Panc1 (cell line): Measurements from ENCODE around the gene SMIM17.

Source experiments
- POLR2AphosphoS5 ChIP-seq: IDR thresholded peaks from 2 replicates; pipeline ENCODE4 v1.6.1; 2012; ENCODE audit warnings: mild to moderate bottlenecking, low read depth, low read length, moderate library complexity
- REST ChIP-seq, 2 experiments: IDR thresholded peaks; 2 replicates each; pipeline ENCODE4 v1.6.1; 2011 to 2012; ENCODE audit warnings: low read depth in 2 of 2, control low read depth in 1 of 2, low read length in 1 of 2, mild to moderate bottlenecking in 1 of 2, moderate library complexity in 1 of 2; ENCODE audit not compliant: insufficient read depth in 1 of 2
- SIN3A ChIP-seq: IDR thresholded peaks from 2 replicates; pipeline ENCODE4 v1.6.1; 2012; ENCODE audit warnings: low read depth, mild to moderate bottlenecking, low read length, moderate library complexity, borderline replicate concordance; ENCODE audit not compliant: insufficient read depth
- TCF7L2 ChIP-seq: IDR thresholded peaks from 2 replicates; pipeline ENCODE4 v1.6.1; 2011; ENCODE audit warnings: mild to moderate bottlenecking, low read depth, low read length, inconsistent platforms
- TF ChIP-seq, protein P1 (sequence below): fragments of 450-650 bp; IDR thresholded peaks from 2 replicates; pipeline ENCODE4 v1.5.1; 2017; ENCODE audit warnings: mild to moderate bottlenecking

DNA sequence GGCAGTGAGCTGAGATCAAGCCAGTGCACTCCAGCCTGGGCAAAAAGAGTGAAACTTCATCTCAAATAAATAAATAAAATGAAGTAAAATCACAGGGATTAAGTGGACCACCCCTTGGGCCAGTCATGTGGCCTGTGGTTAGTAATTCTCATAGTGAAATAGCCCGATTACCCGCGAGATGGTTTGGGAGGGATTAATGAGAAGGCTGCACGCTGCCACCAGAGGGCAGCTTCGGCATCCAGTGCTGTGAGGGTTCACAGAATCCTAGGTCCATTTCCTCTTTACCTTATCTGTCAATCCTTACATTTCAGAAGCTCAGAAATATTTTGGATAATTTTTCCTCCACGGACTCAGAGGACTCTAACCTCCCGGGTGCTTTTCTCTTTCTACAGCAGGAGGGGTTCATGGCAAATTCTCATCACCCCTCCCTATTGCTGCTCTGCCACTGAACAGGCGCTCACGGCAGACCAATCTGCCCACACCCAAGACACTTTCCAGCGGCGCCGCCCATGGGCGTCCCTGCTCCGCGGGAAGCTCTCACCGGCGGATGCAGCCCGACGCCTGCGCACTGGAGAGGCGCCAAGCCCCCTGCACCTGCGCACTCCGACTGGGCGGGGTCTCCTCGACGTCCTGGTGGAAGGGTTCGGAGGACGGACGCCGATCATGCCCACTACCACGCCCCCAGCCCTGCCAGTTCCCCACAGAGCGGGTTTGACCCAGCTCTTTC lies 17.6 kb downstream of the SMIM17 start:
- TF ChIP-seq, protein P1, sequence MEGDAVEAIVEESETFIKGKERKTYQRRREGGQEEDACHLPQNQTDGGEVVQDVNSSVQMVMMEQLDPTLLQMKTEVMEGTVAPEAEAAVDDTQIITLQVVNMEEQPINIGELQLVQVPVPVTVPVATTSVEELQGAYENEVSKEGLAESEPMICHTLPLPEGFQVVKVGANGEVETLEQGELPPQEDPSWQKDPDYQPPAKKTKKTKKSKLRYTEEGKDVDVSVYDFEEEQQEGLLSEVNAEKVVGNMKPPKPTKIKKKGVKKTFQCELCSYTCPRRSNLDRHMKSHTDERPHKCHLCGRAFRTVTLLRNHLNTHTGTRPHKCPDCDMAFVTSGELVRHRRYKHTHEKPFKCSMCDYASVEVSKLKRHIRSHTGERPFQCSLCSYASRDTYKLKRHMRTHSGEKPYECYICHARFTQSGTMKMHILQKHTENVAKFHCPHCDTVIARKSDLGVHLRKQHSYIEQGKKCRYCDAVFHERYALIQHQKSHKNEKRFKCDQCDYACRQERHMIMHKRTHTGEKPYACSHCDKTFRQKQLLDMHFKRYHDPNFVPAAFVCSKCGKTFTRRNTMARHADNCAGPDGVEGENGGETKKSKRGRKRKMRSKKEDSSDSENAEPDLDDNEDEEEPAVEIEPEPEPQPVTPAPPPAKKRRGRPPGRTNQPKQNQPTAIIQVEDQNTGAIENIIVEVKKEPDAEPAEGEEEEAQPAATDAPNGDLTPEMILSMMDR = no peak; the same call in 1 of the 2 replicates
- TF ChIP-seq POLR2AphosphoS5 (no peak), TCF7L2 (no peak), REST (IDR thresholded peaks at IDR 0.05; ENCODE audit: insufficient read depth in 1 of 2, low read depth in 2 of 2, low read length in 1 of 2) (no peak), SIN3A (no peak)
